Stimulated activated CD4-positive, alpha-beta T cell treated with anti-CD3 and anti-CD28 coated beads, TNF-alpha, amount 100 ng/mL, for 48 hours (primary cell): Measurements from ENCODE around the gene KLK13.

Experiments
- DNase-seq, 3 donors: peaks; one replicate each; pipeline ENCODE4 v3.0.0-alpha.2; 2020; ENCODE audit warnings: low read depth in 3 of 3

Gene KLK13

DNA sequence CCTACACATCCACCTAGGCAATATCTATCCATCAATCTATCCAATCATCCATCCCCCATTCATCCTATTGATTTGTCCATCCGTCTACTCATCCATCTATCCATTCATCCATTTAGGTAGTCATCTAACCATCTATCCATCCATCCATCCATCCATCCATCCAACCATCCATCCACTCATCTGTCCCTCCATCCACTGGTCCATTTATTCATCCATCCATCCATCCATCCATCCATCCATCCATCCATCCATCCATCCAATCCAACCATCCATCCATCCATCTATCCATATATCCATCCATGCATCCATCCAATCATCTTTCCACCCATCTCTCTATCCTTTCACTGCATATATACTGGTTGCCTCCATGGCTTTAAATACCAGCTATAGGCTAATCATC, 3.9 kb downstream of the KLK13 start:
- no peak for DNase-seq

GRCh38 chr19:51060336-51060735, 4.6 kb downstream of the KLK13 start:
- DNase-seq = no peak

DNA sequence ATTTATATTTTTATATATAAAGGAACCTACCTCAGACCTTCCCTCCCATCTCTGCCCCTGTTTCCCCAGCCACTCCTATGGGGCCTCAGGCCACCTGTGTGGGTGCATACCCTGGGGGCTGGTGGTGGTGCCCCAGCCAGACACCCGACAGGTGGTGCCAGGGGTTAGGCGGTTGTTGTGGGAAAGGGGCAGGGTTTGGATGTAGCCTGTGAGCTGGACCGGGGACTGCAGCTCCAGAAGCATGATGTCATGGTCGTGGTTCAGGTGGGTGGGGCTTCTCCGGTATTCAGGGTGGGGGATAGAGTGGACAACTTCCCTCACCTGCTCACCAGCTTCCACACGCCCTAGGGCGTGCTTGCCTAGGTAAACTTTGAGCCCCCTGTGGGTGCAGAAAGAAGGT, 5.2 kb downstream of the KLK13 start:
- DNase-seq = no peak

DNA sequence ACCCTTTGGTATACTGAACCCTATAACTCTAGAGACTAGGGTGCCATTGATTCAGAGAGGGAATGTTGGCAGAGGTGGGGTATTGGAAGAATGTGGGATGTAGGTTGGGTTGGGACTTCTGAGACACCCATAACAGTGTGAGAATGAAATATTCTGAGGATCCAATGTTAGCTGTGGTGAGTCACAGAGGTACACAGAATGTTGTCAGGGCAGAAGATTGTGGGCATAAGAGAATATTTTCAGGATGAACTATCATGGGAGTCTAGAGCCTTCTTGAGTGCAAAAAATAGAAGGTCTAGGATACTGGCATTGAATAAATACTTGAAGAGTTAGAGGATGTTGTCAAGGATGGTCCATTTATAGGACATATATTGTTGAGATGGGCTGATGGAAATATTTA, 9.0 kb downstream of the KLK13 start:
- no peak for DNase-seq

DNA sequence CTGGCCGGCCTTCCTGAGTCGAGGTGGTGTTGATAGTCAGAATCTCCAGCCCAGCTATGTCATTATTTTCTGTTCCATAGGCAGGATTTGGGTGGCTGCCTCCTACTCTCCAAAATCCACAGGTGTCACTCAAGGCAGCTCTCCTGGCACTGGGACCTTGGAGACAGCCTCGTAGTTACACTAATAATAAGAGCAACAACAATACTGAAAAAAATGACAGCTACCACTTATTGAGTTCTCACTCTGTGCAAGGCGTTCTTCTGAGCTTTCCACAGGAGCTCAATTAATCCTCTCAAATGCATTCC, 17.9 kb downstream of the KLK13 start:
- DNase-seq = no peak

GRCh38 chr19:51044327-51044726, 20.6 kb downstream of the KLK13 start:
- DNase-seq = no peak

GRCh38 chr19:51043497-51043896, 21.4 kb downstream of the KLK13 start:
- DNase-seq = no peak

GRCh38 chr19:51040151-51040550, 24.7 kb downstream of the KLK13 start:
- no peak for DNase-seq

- DNase-seq = no peak
These were observed 28.4 kb downstream of the KLK13 start for GRCh38 chr19:51036519-51036918.

DNA sequence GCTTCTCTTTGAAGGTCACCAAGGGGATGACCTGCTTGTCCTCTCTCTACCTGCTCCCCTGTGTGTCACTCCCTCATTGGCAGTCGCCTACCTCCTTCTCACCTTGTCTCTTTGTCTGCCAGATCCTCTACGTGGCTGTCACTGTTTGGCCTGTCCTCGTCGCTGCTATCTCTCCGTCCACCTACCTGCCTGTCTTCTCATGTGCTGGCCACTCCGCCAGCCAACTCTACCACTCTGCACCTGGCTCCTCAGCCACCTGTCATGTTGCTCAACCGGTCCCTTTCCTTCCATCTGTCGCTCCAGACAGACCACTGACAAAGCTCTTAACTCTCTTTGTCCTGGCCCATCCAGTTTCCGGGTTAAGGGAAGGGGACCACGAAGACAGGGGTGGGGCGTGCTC, 30.2 kb downstream of the KLK13 start, which contains the start of gene KLK12:
Gene KLK12 (minus strand): TSS at position 299 of the 400 bp plus-strand sequence. CDS start 381 bp downstream, outside the sequence.
- DNase-seq = no peak

DNA sequence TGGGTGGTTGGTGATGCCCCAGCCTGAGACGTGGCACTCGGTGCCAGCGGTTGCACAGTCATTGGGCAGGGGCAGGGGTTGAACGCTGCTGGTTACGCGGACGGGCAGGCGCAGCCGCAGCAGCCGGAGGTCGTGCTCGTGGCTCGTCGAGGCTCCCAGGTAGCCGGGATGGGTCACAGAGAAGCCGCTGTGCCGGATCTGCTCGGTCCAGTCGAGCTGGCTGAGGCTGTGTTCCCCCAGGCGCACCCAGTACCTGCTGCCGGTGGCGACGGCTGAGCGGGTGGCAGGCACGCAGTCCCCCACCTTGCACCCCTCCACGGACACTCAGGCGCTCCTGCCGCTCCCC, 33.0 kb downstream of the KLK13 start:
- no peak for DNase-seq

DNA sequence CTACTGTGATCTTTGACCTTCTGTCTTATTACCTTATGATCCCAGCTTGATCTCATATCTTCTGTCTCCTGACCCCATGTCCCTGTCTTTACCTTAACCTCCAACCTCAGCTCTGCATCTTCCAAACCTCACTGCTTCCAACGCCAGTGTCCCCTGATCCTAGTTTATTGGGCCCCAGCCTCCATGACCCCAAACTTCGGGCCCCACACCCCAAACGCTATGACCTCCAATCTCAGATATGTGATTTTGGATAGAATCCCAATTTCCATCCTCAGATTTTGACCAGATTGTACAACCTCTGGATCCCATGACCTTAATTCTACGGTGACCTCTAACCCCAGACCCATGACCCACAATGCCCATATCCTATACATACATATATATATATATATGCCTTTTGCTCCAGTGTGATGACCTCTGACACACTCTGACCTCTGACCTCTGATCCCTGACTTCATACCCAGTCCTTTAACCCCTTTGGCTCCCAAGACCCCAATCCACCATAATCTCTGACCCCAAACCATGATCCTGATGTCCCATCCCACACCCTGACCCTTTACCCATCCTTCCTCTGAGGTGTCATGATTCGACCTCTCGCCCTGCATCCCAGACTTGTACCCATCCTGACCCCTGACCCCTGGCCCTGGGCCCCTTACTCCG, 33.5 kb downstream of the KLK13 start:
- no peak for DNase-seq

DNA sequence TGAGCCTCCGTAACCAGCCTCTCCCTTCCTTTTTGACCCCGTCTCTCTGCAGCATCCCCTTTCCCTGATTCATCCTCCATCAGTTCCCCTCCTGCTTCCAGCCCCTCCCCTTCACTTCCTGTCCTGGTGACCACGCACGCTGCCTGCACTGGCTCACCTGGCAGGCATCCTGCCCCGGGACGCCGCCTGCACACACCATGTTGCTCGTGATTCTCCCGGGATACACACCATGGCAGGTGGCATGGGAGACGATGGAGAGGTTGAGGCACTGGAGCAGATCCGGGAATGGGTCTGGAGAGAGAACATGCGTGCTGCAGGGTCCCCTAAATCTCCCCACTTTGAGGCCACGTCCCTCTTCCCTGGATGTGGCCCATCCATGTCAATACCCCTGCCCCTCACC, 34.3 kb downstream of the KLK13 start:
- DNase-seq = no peak

- DNase-seq = no peak
These were observed 35.2 kb downstream of the KLK13 start for GRCh38 chr19:51029718-51030117.

DNA sequence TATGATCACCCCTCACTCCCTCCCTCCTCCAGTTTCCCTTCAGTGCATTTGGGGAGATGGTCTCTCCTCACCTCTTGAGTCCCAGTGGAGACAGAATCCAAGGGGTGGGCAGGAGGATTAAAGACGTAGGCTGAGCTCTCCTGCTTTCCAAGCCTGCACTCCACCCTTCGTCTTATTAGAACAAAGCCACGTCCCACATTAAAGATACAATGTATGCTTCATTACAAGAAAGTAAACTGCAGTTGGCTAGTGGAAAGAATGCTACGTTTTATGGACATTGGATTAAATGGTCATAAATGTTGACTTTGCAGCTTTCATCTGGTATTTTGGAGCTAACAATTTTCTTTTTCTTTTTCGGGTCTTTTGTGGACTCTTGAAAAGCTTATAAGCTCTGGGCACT, 37.0 kb downstream of the KLK13 start:
- DNase-seq = no peak

GRCh38 chr19:51027126-51027806, 37.6 kb downstream of the KLK13 start:
- no peak for DNase-seq

GRCh38 chr19:51026554-51026831, 38.4 kb downstream of the KLK13 start, which contains the start of gene KLK11:
TSS of gene KLK11 (minus strand) at chr19:51026616. CDS start at chr19:51025631, 985 bp downstream.
- DNase-seq = no peak

- no peak for DNase-seq
These were observed 38.9 kb downstream of the KLK13 start for GRCh38 chr19:51025809-51026553.

DNA sequence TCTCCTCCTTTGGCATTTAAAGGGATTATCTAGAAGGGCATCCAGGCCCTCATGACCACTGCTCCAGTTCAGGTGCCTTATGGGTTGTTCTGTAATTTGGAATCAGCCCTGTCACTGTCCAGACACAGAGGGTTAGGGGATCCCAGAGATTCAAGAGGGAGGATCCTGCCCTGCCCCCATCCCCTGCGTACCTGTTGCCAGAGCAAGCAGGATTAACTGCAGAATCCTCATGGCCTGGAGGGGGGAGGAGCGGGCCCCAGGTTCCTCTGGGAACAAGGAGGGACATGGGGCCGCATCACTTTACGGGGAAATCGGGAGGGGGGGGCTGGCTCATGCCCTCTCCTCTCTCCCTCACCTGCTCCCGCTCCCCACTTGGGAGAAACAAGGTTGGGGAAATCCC, 39.5 kb downstream of the KLK13 start:
- DNase-seq = no peak

GRCh38 chr19:51024924-51025323, 40.0 kb downstream of the KLK13 start:
- no peak for DNase-seq

DNA sequence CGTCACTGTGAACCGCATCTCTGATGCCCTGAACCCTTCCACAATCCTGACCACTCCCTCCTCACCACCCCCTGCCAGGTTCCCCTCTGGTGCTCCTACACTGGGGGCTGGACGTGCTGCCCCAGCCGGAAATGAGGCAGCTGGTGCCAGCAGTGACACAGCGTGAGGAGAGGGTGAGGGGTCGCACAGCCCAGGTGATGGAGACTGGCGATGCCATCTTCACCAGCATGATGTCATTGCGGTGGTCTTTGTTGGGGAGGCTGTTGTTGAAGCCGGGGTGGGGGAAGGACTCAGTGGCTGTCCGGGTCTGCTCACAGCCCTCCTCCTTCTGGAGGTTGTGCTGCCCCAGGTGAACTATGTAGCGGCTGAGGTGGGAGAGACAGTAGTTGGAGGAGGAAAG, 40.9 kb downstream of the KLK13 start:
- DNase-seq = no peak

- DNase-seq = no peak
These were observed 42.4 kb downstream of the KLK13 start for GRCh38 chr19:51022526-51022925.

DNA sequence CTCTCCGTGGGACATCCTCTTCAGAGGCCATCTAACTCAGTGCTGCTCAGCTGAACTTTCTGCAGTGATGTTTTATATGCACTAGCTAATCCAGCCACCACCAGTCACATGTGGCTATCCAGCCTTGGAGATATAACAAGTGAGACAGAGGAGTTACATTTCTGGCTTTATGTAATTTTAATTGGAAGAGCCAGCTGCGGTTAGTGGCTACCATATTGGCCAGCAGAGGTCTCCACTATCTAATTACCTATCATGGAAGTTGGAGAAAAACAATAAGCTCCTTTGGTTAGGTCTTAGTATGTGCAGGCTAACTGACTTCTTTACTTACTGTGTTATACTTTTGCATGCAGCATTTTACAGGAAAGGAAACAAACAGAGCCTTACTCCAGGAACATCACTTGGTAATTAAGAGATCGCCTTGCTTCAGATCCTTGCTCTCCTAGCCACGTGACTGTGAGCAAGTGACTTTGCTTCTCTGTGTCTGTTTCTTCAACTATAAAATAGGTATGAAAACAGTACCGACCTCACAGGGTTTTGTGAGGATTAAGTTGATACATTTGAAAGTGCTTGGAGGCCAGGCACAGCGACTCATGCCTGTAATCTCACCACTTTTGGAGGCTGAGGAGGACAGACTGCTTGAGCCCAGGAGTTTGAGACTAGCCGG, 43.8 kb downstream of the KLK13 start:
- DNase-seq = no peak
